Activated T-helper 17 cell treated with anti-CD3 and anti-CD28 coated beads, Interleukin-2, amount 50 U/mL, for 72 hours (primary cell): ENCODE data around the gene CREB5. TPM values are rescaled to one million over a fixed set of nuclear protein-coding genes. Genes with fewer than 3 reads are reported as not detected.

ENCODE experiments used
- ATAC-seq: fragments of 150-1000 bp; cut with Tn5 transposase; replicated peaks from 2 replicates; pipeline ENCODE4 v1.10.0; 2021; ENCODE audit warnings: mild to moderate bottlenecking, moderate library complexity
- H3K27ac Mint-ChIP-seq: one replicate; pipeline ENCODE4 v1.8.0; 2022; ENCODE audit warnings: mixed read lengths
- H3K27me3 Mint-ChIP-seq: one replicate; pipeline ENCODE4 v1.8.0; 2022; ENCODE audit warnings: mixed read lengths
- H3K36me3 Mint-ChIP-seq: one replicate; pipeline ENCODE4 v1.8.0; 2022; ENCODE audit warnings: low read depth, mild to moderate bottlenecking, mixed read lengths
- H3K4me1 Mint-ChIP-seq: one replicate; pipeline ENCODE4 v1.8.0; 2022; ENCODE audit warnings: mixed read lengths
- H3K4me3 Mint-ChIP-seq: one replicate; pipeline ENCODE4 v1.8.0; 2022; ENCODE audit warnings: mild to moderate bottlenecking, mixed read lengths
- H3K9me3 Mint-ChIP-seq: one replicate; pipeline ENCODE4 v1.8.0; 2022; ENCODE audit warnings: mixed read lengths
- total RNA-seq, 2 donors: library from RNA; stranded (reverse); gene quantifications; one replicate each; pipeline ENCODE4 v1.2.3, GENCODE V29; 2022

CREB5 gene
- total RNA-seq, 2 donors from 2014 or later, result 0.02 TPM; not detected in 1

DNA sequence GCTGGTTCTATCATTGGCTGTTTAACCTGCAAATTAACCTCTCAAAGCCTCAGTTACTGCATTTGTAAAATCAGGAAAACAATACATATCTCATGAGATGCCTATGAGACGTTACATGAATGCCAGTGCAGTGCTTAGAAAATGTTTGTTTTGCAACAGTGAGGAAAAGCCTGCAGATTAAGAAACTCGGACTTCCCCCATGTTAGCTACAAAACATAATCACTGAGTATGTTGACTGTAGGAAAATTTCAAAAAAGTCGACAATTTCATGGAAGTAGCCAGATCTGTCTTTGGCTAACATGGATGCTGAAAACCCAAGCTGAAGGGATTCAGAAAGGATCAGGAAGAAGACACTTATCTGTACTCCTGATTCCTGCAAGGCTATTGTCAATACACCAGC lies 424.4 kb downstream of the CREB5 start:
- no peaks in the 10 kb centered on the region for H3K9me3 Mint-ChIP-seq
- no peaks in the 10 kb centered on the region for H3K36me3 Mint-ChIP-seq
- no peak overlapping the region for H3K27ac Mint-ChIP-seq
- peaks cover 5% of the 10 kb centered on the region for H3K27me3 Mint-ChIP-seq
- no peak overlapping the region for H3K4me3 Mint-ChIP-seq
- no peaks in the 10 kb centered on the region for H3K4me1 Mint-ChIP-seq
- ATAC-seq, result no peak

DNA sequence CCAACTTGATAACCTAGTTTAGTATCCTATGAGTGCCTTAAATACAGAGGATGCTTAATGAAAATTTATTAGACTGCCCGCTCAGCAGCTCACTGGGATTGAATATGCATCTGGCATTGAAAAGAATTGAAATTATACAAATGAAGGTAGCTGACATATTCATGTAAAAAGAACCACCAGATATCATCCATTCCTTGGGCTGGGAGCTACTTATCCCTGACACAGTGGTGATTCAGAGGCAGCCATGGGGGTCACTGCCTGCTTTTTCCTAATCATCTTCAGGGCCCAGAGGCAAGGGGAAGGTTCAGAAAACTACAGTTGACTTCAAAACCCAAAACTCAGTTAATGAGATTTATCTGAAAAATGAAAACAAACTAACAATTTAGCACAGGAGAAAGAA lies 424.9 kb downstream of the CREB5 start:
- Mint-ChIP-seq H3K27me3 (peaks cover 5% of the 10 kb centered on the region), H3K27ac (no peak overlapping the region), H3K9me3 (no peaks in the 10 kb centered on the region), H3K36me3 (no peaks in the 10 kb centered on the region), H3K4me1 (no peaks in the 10 kb centered on the region), H3K4me3 (no peak overlapping the region)
- ATAC-seq, result no peak

DNA sequence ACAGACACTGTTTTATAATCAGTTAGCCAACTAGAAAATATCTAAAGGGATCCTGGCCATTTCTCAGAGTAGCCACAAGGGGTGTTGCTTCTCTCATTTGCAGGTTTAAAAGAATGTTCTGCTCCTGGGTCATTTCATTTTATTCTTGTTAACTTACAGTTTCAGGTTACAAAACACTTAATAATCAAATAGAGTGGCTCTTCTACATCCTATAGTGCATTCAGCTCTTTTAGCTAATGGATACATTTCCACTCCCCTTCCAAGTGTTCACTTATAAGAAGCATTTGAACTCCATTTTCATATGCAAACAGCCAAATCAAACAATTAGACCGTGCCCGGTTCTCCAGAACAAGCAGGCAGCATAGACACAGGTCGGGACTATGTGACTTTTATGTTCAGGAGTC lies 428.3 kb downstream of the CREB5 start:
- Mint-ChIP-seq H3K4me3 (no peak overlapping the region), H3K9me3 (no peaks in the 10 kb centered on the region), H3K4me1 (no peaks in the 10 kb centered on the region), H3K36me3 (no peaks in the 10 kb centered on the region), H3K27me3 (peaks cover 20% of the 10 kb centered on the region), H3K27ac (no peak overlapping the region)
- no peak for ATAC-seq

DNA sequence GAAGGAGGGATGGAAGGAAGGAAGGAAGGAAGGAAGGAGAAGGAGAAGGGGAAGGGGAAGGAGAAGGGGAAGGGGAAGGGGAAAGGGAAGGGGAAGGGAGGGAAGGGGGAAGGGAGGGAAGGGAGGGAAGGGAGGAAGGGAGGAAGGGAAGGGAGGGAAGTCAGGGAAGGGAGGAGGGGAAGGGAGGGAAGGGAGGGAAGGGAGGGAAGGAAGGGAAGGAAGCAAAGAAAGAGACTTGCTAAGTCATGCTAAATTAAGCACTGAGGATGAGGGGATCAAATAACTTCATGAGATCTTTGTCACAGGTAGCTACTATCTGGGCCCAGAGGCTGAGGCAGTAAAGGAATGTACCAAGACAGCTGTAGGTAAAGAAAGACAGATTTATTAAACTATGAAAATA lies 429.4 kb downstream of the CREB5 start:
- Mint-ChIP-seq H3K27ac (no peak overlapping the region), H3K4me3 (no peak overlapping the region), H3K4me1 (no peaks in the 10 kb centered on the region), H3K36me3 (no peaks in the 10 kb centered on the region), H3K9me3 (no peaks in the 10 kb centered on the region), H3K27me3 (peaks cover 21% of the 10 kb centered on the region)
- ATAC-seq, result no peak

DNA sequence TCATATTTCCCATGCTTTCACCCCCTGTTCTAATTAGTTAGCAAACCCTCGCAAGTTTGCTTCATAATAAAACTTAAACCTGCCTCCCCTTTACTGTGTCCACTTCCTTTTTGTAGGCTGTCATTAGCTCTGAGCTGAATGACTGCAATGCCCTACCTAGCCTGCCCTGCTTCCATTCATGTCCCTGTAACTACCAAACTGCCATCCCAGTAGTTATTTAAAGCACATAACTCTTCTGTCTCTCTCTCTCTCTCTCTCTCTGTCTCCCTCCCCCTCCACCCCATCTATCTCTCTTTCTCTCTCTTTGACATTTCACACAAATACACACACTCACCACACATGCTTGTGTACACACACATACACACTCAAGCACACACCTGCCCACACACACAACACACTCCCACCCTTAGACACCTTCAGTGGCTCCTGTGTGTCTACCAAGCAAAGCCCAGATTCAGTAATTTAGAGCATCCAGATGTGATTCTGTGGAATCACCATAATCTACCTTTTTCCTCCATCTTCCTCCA lies 430.5 kb downstream of the CREB5 start:
- Mint-ChIP-seq H3K36me3 (no peaks in the 10 kb centered on the region), H3K27me3 (peaks cover 21% of the 10 kb centered on the region), H3K9me3 (no peaks in the 10 kb centered on the region), H3K4me1 (no peaks in the 10 kb centered on the region), H3K27ac (no peak overlapping the region), H3K4me3 (no peak overlapping the region)
- no peak for ATAC-seq

DNA sequence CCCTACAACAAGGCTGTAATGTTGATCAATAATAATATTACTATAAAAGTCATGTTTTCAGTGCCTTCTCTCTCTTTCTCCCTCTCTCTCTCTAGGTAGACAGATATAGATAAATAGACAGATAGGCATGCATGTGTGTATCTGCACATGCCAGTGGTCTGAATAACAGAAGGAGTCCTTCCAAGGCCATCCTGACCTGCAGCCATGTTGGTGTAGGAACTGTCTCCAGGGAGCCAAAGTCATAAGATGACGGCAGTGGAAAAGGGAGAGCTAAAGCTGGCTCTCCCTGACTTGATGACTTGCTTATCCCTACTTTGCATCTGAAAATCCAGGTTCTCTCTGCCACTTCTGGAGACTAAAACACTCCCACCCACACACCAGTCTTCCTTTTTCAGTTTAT lies 432.8 kb downstream of the CREB5 start:
- no peak overlapping the region for H3K27ac Mint-ChIP-seq
- H3K36me3 Mint-ChIP-seq, result no peaks in the 10 kb centered on the region
- no peaks in the 10 kb centered on the region for H3K9me3 Mint-ChIP-seq
- H3K27me3 Mint-ChIP-seq, result peaks cover 26% of the 10 kb centered on the region
- ATAC-seq, result no peak
- no peaks in the 10 kb centered on the region for H3K4me1 Mint-ChIP-seq
- H3K4me3 Mint-ChIP-seq, result no peak overlapping the region

DNA sequence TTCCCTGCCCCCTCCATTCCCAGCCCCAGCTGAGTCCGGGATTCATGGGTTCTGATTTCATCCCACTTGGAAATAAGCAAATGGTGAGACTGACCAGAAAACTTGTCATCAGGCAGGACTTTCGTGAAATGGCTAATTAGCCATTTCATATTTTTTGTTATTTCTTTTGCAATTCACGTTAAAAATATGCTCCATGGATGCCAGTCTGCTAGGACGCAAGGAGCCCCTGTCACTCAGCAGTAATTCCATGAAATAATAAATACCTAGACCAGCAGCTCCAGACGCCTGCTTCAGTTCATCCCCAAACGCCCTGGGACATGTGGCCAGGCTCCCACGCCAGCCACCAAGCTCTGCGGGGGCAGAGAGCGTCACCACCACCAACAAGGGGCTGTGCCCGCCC lies 434.9 kb downstream of the CREB5 start:
- Mint-ChIP-seq H3K36me3 (no peaks in the 10 kb centered on the region), H3K27ac (no peak overlapping the region), H3K4me1 (no peaks in the 10 kb centered on the region), H3K27me3 (peaks cover 29% of the 10 kb centered on the region), H3K9me3 (no peaks in the 10 kb centered on the region), H3K4me3 (no peak overlapping the region)
- no peak for ATAC-seq

DNA sequence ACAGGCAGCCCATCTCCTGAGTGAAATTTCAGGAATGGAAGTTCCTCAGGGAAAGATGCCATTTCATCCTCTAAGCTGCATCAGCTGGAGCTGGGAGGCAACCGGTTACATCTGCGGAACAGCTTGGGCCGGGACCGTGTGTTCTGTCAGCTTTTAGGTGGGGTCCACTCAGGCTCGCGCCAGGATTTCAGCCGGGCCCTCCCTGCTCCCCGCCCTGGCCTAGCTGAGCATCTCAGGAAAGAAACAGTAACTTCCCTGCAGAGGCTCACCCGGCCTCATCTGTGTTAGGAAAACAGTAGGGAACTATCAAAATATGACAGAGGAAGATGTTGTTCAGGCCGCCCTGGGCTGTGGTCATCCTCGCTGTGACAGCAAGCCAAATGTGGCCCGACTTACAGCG lies 435.4 kb downstream of the CREB5 start:
- Mint-ChIP-seq H3K27ac (no peak overlapping the region), H3K27me3 (peaks cover 26% of the 10 kb centered on the region), H3K4me1 (no peaks in the 10 kb centered on the region), H3K4me3 (no peak overlapping the region), H3K9me3 (no peaks in the 10 kb centered on the region), H3K36me3 (no peaks in the 10 kb centered on the region)
- no peak for ATAC-seq

DNA sequence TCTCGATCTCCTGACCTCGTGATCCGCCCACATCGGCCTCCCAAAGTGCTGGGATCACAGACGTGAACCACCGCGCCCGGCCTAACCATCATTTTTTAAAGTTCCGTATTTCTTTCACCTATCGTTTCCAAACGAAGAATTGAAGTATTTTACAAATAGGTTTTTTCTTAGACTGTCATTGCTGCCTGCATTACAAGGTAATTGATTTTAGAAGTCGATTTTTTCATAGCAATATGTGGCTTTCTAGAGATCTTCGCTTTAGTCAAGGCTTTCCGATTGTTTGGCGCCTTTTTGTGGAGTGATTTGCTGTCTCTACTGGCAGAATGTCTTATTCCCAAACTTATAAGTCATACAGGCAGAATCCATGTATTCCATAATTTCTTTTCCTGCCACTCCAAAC lies 436.6 kb downstream of the CREB5 start:
- Mint-ChIP-seq H3K27ac (no peak overlapping the region), H3K27me3 (peaks cover 25% of the 10 kb centered on the region), H3K36me3 (no peaks in the 10 kb centered on the region), H3K4me3 (no peak overlapping the region), H3K4me1 (no peaks in the 10 kb centered on the region), H3K9me3 (no peaks in the 10 kb centered on the region)
- ATAC-seq, result no peak

DNA sequence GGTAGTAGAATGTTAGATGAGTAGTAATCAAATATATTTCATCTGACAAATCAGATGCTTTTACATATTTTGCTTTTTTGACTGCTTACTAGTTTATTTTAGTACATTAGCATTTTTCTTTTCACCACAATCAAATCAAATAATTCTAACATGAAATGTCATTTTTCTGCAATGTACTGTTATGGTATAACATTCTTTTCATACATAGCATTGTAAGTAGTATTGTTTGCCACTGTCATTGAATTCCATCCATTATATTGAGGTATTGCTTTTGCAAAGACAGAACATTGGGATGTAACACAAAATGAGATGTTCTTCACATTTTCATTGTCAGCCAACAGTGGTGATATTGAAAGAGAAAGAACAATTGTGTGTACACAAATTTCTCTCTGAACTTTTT lies 438.4 kb downstream of the CREB5 start:
- Mint-ChIP-seq H3K9me3 (no peaks in the 10 kb centered on the region), H3K27ac (no peak overlapping the region), H3K27me3 (peaks cover 27% of the 10 kb centered on the region), H3K4me3 (no peak overlapping the region), H3K36me3 (no peaks in the 10 kb centered on the region), H3K4me1 (no peaks in the 10 kb centered on the region)
- no peak for ATAC-seq

DNA sequence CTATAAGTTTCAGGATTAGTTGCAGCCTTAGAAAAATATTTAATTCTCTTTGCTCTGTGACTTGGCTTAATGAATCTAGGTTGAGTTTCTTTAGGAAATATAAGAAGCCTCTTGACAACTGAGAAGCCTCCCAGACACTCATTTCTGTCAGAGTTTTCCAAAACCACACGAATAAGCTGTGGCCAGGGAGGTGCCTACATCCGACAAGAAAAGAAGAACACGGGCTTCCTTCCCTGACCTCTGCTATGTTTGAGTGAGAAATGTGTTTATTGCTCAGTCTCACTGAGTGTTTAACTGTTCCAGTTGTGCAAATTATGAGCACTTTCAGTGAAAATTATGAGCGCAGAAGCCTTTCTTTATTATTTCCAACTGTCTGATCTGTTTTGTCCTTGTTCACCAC lies 440.8 kb downstream of the CREB5 start:
- H3K9me3 Mint-ChIP-seq, result no peaks in the 10 kb centered on the region
- peaks cover 40% of the 10 kb centered on the region for H3K27me3 Mint-ChIP-seq
- no peak overlapping the region for H3K27ac Mint-ChIP-seq
- H3K36me3 Mint-ChIP-seq, result no peaks in the 10 kb centered on the region
- no peak for ATAC-seq
- no peaks in the 10 kb centered on the region for H3K4me1 Mint-ChIP-seq
- H3K4me3 Mint-ChIP-seq, result peak overlapping the region; percentile 61

DNA sequence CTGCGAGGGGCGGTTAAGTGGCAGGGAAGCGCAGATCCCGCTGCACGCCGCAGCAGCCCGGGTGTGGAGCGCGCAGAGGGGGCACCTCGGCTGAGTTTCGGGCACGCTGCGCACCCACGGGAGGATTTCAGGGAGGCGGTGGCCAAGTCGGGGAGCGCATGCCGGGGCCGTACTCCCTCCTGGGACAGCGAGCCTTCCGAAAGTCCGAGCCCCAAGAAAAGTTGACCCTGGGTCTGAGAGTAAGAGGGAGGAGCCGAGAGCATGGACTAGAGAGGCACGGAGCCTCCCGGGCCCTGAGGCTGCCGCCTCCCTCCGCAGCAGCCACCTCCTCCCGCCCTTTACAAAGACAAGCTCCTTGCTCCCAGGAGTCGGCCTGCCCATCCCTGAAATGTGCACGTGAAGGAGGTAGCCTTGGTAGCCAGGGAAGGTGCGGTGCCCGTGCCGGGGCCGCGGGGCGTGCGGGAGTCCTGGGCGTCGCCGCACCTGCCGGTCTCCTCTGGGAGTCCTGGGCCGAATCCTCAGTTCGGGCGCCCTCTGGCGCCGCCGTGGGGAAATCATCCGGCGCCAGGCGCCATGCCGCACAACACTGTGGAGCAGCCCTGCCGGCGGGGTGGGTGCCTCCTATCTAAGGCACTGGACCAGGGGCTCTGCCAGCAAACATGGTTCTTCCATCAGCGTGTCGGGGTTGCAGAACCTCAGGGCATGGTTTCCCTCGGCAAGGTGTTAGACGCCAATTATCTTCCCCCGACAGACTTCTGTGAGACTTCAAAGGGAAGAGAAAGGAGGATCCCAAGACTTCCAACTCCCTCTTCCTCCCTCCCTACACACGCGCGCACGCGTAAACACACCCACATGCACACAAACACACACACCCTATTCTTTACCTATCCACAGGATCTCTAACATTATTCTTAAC lies 441.8 kb downstream of the CREB5 start:
- H3K9me3 Mint-ChIP-seq, result no peaks in the 10 kb centered on the region
- H3K4me3 Mint-ChIP-seq, result peak overlapping the region; percentile 61
- H3K27ac Mint-ChIP-seq, result no peak overlapping the region
- H3K4me1 Mint-ChIP-seq, result no peaks in the 10 kb centered on the region
- H3K27me3 Mint-ChIP-seq, result peaks cover 38% of the 10 kb centered on the region
- peak; percentile 94 for ATAC-seq
- H3K36me3 Mint-ChIP-seq, result no peaks in the 10 kb centered on the region

DNA sequence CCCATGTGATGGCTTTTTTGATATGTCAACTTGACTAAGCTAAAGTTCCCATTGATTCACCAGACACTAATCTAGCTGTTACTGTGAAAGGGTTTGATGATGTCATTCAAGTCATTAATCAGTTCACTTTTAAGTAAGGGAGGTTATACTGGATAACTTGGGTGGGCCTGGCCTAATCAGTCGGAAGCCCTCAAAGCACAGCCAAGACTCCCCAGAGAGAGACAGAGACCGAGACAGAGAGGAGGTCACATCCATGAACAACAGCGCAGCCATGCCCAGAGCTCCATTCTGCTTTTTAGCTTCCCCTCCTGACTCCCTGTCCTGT lies 442.4 kb downstream of the CREB5 start:
- no peak for ATAC-seq
- H3K27me3 Mint-ChIP-seq, result peaks cover 39% of the 10 kb centered on the region

DNA sequence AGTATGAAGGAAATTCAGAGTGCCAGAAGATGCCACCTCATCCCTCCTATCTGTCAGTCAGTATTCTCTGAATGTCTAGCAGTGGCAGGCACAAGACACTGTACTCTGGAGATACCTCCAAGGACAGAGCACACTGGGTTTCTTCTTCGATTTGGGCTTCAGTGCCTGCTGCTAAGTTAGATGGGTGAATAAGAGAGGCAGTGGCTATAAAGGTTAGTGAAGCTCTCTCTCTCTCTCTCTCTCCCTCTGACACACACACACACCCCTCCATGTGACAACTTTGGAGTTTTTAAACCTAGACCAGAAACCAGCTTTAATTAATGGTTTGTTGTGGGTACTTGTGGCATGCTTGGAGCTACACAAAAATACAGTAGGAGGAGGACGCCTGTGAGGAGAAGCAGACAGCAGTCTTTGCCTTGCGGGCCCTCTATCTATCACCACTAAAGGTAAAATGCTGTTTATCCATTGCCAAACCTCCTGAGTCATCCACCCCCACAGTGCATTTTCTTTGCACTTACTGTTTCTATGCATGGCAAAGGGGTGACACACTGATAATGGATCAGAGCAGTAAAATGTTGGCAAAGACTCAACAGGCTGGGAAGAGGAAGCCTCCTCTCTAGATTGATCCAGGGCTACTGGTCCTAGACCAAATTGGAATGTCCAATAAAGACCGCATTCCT lies 443.4 kb downstream of the CREB5 start:
- no peaks in the 10 kb centered on the region for H3K4me1 Mint-ChIP-seq
- no peaks in the 10 kb centered on the region for H3K9me3 Mint-ChIP-seq
- no peak overlapping the region for H3K4me3 Mint-ChIP-seq
- H3K27ac Mint-ChIP-seq, result no peak overlapping the region
- H3K27me3 Mint-ChIP-seq, result peaks cover 39% of the 10 kb centered on the region
- no peaks in the 10 kb centered on the region for H3K36me3 Mint-ChIP-seq
- ATAC-seq, result no peak

More for the DNA sequence above, 442.4 kb downstream of the CREB5 start:
- no peaks in the 10 kb centered on the region for H3K9me3 Mint-ChIP-seq
- H3K4me1 Mint-ChIP-seq, result no peaks in the 10 kb centered on the region
- H3K36me3 Mint-ChIP-seq, result no peaks in the 10 kb centered on the region
- peak overlapping the region; percentile 61 for H3K4me3 Mint-ChIP-seq
- no peak overlapping the region for H3K27ac Mint-ChIP-seq

DNA sequence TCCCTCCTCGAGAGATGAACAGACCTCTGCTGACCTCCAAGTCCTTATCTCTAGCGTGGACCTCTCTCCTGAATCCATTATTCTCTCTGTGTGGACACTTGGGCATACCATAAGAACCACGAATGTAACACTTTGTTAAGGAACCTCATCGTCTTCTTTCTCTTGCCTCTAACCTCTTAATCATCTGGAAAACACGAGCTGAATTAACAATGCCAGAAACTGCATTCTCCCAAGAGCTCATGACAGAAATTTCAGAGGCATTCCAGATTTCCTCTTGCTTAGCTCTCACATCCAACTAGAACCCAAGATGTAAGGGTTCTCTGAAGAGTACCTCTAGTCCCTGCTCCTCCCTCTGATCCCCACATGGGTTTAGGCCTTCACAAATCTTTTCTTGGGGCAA lies 444.3 kb downstream of the CREB5 start:
- no peaks in the 10 kb centered on the region for H3K9me3 Mint-ChIP-seq
- H3K4me1 Mint-ChIP-seq, result no peaks in the 10 kb centered on the region
- ATAC-seq, result no peak
- peaks cover 37% of the 10 kb centered on the region for H3K27me3 Mint-ChIP-seq
- H3K4me3 Mint-ChIP-seq, result no peak overlapping the region
- H3K36me3 Mint-ChIP-seq, result no peaks in the 10 kb centered on the region
- no peak overlapping the region for H3K27ac Mint-ChIP-seq
